T-helper 2 cell (primary cell): ENCODE measurements around the gene DGKD.
A peak's percentile ranks its signal among the peaks of the same experiment; 100 is the strongest.

Experiments used
- DNase-seq, 5 experiments: peaks; one replicate each; pipeline versions ENCODE4 v3.0.0 to v3.0.0-alpha.2; 2012 to 2022

DGKD gene

DNA sequence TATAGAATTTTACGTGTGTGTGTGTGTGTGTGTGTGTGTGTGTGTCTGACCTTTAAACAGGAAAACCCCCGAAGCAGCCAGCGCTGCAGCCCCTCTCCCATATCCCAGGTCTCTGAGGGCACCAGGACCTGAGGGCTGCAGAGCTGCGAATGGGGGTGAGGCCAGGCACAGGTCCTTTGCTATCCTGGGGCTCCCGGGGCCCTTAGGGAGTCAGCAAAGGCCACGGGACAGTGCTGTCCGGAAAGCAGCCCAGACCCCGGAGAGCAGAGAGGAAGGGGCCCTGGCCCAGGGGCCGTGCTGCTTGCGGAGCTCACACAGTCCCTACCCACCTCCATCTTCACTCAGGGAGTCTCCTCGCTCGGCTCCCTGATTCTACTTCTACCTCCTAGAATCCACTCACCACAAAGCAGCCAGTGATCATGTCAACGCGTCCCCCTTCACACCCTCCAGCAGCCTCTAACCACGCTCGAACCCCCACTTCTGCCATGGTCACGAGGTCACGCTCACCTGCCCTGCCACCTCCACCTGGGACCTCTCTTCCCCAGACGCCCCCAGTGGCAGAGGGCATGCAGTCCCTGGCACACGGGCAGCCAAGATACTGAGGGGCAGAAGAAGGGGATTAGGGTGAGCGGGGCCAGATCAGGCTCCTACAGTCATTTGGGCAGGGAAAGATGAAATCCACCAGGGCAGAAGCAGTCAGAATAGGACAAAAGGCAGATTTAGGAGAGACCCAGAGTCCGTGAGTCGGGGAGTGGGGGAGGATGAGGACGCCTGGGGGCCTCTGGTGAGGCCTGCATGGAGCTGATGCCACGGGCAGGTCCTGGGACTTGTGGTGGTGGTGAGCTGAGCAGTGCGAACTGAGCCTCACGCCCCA is 125.6 kb downstream of the DGKD start:
- DNase-seq, result no peak

- no peak for DNase-seq
These were observed 126.4 kb downstream of the DGKD start for GRCh38 chr2:233480490-233481202.

GRCh38 chr2:233481368-233482142 is 127.3 kb downstream of the DGKD start:
- no peak for DNase-seq

DNA sequence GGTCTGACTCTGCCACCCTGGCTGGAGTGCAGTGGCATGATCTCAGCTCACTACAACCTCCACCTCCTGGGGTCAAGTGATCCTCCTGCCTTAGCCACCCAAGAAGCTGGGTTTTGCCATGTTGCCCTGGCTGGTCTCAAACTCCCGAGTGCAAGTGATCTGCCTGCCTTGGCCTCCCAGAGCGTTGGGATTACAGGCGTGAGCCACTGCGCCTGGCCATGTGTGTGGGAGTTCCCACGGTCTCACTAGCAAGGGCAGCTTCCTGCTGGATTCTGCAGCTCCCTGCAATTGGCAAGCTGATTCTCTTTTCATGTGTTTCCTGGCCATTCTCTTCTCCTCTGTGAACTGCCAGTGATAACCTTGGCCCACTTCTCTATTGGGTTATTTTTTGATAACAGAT is 128.3 kb downstream of the DGKD start:
- no peak for DNase-seq

GRCh38 chr2:233485726-233486125 is 131.4 kb downstream of the DGKD start:
- no peak for DNase-seq

DNA sequence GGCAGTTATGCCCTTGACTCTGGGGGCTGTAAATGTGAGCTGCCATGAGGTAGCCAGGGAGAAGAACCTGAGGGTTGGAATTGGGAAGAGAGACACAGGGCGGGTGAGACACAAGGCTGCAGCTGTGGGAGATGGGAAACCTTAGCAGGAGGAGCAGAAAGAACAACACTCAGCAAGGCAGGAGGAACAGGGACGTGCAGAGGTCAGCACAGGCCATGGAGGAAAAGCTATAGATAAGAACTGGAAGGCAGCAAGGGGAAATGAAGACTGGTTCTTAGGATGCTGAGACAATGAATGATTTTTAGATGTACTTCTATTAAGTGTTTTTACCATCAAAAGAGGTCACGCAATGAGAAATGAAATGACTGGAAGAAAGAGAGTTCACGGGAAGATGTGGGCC is 132.1 kb downstream of the DGKD start:
- no peak for DNase-seq

- DNase-seq, result no peak
These were observed 132.7 kb downstream of the DGKD start for GRCh38 chr2:233486778-233487552.

GRCh38 chr2:233487748-233488345 is 133.6 kb downstream of the DGKD start:
- no peak for DNase-seq

- no peak for DNase-seq
These were observed 134.8 kb downstream of the DGKD start for GRCh38 chr2:233489143-233489542.

GRCh38 chr2:233489666-233490065 is 135.4 kb downstream of the DGKD start:
- no peak for DNase-seq

DNA sequence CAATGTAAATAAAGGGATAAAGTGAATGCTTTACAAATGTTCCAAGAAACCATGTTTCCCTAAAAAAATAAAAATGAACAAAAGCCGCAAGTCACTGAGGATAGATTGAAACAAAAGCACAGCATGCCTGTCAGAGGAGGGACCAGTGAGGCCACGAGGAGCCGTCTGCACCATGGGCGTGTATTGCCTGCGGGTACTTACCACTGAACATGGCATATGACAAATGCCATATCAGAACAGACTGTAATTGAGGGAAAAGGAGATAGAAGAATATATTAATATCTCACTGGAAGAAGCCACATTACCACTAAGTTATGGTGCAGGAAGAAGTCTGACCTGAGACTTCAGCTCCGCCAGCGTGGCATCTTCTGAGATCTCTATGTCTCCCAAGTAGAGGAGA is 136.5 kb downstream of the DGKD start:
- DNase-seq, result no peak

- no peak for DNase-seq
These were observed 137.0 kb downstream of the DGKD start for GRCh38 chr2:233491326-233491725.

GRCh38 chr2:233492078-233492477 is 137.8 kb downstream of the DGKD start:
- DNase-seq, result no peak

- DNase-seq, result no peak
These were observed 138.5 kb downstream of the DGKD start for GRCh38 chr2:233492751-233493150.

DNA sequence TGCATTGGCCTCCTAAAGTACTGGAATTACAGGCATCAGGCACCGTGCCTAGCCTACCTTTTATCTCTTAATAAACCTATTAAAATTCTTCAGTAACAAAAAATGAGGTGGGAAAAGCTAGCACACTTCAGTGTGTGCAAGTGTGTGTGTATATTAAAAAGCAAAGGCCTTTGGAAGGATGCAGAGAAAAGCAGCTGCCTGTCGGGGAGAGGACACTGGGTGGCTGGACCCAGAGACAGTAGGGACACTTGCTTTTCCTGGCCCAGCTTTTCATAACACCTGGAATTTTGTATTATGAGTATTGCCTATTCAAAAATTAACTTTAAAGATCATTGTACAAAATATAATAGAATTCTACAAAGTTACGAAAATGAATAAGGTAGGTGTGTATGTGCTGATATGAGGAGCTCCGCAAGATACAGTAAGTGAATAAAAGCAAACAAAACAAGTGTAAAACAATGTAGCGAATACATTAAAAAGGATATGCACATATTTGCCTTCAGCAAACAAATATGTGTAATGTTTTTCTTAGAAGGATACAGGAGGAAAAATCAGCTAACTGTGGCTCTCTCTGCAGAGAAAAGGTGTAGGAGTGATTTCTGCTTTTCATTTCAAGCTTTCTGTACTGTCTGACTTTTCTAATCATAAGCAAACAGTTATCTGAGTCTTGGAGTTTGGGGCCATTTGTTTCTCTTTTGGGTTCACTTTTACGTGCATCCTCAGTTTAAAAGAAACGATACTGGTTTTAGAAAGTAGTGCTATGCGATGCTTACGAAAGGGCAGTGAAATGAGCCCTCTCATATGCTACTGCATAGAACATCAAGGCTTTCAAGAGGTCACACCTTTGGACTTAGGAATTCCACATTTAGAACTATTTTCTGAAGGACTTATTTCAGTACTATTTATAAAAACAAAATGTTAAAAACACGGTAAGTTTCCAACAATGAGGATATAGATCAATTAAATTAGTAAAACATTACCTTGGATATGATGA is 141.5 kb downstream of the DGKD start:
- no peak for DNase-seq

DNA sequence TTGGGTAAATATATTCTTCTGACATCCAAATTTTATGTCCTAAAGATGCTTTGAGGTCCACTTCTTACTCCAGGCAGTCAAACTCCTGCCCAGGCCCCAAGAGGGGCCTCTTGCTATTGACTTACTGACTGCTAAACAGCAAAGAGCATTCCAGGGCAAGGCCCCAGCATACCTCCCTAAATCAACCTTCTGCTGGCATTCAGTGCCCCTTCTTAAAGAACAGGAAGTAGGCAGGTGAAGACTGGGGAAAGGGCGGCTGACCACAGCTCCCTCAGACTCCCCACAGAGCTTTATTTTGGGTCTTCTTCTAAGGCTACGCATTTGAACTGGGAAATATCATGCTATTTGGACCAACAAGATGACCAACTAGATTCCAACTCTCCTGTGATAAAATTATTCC is 143.4 kb downstream of the DGKD start:
- DNase-seq, result no peak

- no peak for DNase-seq
These were observed 143.8 kb downstream of the DGKD start for GRCh38 chr2:233498126-233498525.

GRCh38 chr2:233499928-233500327 is 145.6 kb downstream of the DGKD start:
- DNase-seq, result no peak

DNA sequence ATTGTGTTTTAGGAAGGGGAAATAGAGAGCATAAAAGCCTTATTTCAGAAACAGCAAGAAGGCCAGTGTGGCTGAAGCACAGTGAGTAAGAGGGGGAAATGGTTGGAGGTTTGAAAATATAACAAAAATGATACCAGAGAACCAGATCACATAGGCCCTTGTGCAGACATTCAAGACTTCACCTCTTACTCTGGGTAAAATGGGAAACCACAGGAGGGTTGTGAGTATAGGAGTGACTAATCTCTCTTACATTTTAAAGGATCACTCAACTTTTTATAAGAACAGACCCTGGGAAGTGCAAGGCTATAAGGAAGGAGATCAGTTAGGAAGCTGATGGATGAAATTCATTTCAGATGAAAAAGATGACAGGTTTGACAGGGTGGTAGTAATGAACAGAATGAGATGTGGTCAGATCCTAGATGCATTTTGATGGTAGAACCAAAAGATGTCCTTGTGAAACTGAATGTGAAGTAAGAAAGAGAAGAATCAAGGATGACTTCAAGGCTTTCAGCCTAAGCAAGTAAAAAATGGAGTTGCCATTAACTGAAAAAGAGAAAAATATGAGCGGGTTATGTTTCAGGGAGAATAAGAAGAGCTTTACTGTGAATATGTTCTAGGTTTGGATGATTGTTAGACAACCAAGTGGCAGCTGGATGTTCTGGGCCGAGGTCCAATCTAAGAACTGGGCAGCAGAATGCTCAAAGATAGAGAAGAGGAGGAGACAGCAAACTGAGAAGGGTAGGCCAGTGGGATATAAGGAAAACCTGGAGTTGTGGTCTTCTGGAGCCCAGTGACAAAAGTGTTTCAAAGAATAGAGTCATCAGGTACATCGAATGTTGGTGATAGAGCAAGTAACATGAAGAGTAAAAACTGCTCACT is 147.1 kb downstream of the DGKD start:
- peak in 1 of 5 experiments; percentile 75 for DNase-seq

DNA sequence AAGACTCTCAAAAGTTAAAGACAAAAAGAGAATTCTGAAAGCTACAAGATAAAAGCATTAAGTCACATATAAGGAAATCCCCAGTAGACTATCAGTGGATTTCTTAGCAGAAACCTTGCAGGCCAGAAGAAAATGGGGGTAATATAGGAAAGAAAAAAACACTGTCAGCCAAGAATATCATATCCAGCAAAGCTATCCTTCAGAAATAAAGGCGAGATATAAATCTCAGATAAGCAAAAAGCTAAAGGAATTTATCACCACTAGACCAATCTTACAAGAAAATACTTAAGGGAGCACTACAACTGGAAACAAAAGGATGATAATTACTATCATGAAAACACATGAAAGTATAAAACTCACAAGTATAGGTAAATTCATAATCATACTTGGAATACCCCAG is 149.2 kb downstream of the DGKD start:
- no peak for DNase-seq
